Prostate gland (tissue), 2 donors: Measurements from ENCODE around the gene TLE1. TPM values are rescaled to one million over a fixed set of nuclear protein-coding genes. Genes with fewer than 3 reads are reported as not detected.

Experiments used
- DNase-seq: peaks from one replicate; pipeline ENCODE4 v3.0.0-alpha.2; 2019; ENCODE audit warnings: low spot score
- H3K27ac ChIP-seq, 2 donors: fragments of 200-600 bp; sonication (generic); 2 replicates each; pipeline ENCODE4 v1.5.1; 2017 to 2019
- H3K27me3 ChIP-seq: fragments of 200-600 bp; sonication (generic); replicated peaks from 2 replicates; pipeline ENCODE4 v1.5.1; 2019; ENCODE audit not compliant: insufficient read depth
- H3K36me3 ChIP-seq, 2 donors: fragments of 200-600 bp; sonication (generic); 1 replicate in 1 of 2; 2 replicates in 1 of 2; pipeline versions ENCODE4 v1.5.1 to v1.8.1; 2017 to 2019
- H3K4me1 ChIP-seq: fragments of 200-600 bp; sonication (generic); replicated peaks from 2 replicates; pipeline ENCODE4 v1.5.1; 2019
- H3K4me3 ChIP-seq, 2 donors: fragments of 200-600 bp; sonication (generic); 2 replicates each; pipeline ENCODE4 v1.5.1; 2017 to 2019
- H3K9me3 ChIP-seq: fragments of 200-600 bp; sonication (generic); 2 replicates; pipeline ENCODE4 v1.5.1; 2017
- CTCF ChIP-seq, 4 experiments: fragments of 200-600 bp in 2 of 4; fragments of 450-650 bp in 2 of 4; sonication (generic) in 2 of 4; IDR thresholded peaks; 1 replicate in 3 of 4; 2 replicates in 1 of 4; pipeline ENCODE4 v1.5.1; 2016 to 2019; ENCODE audit warnings: antibody characterized with exemption in 4 of 4, mild to moderate bottlenecking in 2 of 4, moderate library complexity in 2 of 4
- POLR2A ChIP-seq: fragments of 450-650 bp; IDR thresholded peaks from one replicate; pipeline ENCODE4 v1.6.1; 2016; ENCODE audit warnings: antibody characterized with exemption, mild to moderate bottlenecking
- POLR2AphosphoS5 ChIP-seq: sonication (generic); formaldehyde crosslinking; IDR thresholded peaks from one replicate; pipeline ENCODE4 v1.6.1; 2017; ENCODE audit warnings: antibody characterized with exemption
- WGBS: methylation state at CpG from one replicate; pipeline ENCODE4 v1.1.5; 2018; 5-methylcytosine and 5-hydroxymethylcytosine counted together
- intact Hi-C: fragments of 100-400 bp; cut with DNase I; formaldehyde crosslinking; loops from one replicate; pipeline ENCODE4 v1.14.2; 2022
- total RNA-seq, 2 donors: library from RNA; depleted of rRNA; stranded (reverse); fragments of >200 nt; gene quantifications; one replicate each; pipeline ENCODE4 v1.1.0, GENCODE V29; 2016

The TLE1 gene
- total RNA-seq, 2 donors from 2014 or later: 61.0 to 89.5 TPM

GRCh38 chr9:81676395-81676794 is 13.0 kb downstream of the TLE1 start:
- TF ChIP-seq POLR2AphosphoS5: no peak
- no peak for TF ChIP-seq CTCF (IDR thresholded peaks at IDR 0.05)
- no peak for TF ChIP-seq POLR2A
- no peaks in the 10 kb centered on the region for H3K9me3 ChIP-seq
- no peaks in the 10 kb centered on the region for H3K36me3 ChIP-seq
- H3K27ac ChIP-seq: no peak overlapping the region
- 90% methylated on average over 2 of the region's 2 CpGs for WGBS
- no peaks in the 10 kb centered on the region for H3K27me3 ChIP-seq
- intact Hi-C loops: no loop called here
- no peak overlapping the region for H3K4me3 ChIP-seq
- H3K4me1 ChIP-seq: peaks cover 4% of the 10 kb centered on the region
- DNase-seq: no peak

GRCh38 chr9:81673310-81673709 is 16.0 kb downstream of the TLE1 start:
- intact Hi-C loops: loop anchor here (5.0 kb wide), 2 partner anchors 86 to 876 kb away; no protein-coding TSS in a partner anchor
- H3K4me3 ChIP-seq: no peak overlapping the region
- WGBS: 75% methylated on average over 5 of the region's 5 CpGs
- no peak overlapping the region for H3K27ac ChIP-seq
- no peaks in the 10 kb centered on the region for H3K27me3 ChIP-seq
- H3K9me3 ChIP-seq: no peaks in the 10 kb centered on the region
- TF ChIP-seq POLR2A (no peak), POLR2AphosphoS5 (no peak)
- no peak for DNase-seq
- peaks cover 4% of the 10 kb centered on the region for H3K4me1 ChIP-seq
- no peaks in the 10 kb centered on the region for H3K36me3 ChIP-seq

GRCh38 chr9:81671880-81672280 is 17.5 kb downstream of the TLE1 start:
- no peak overlapping the region for H3K27ac ChIP-seq
- intact Hi-C loops: loop anchor here (5.0 kb wide), 2 partner anchors 85 to 875 kb away; no protein-coding TSS in a partner anchor
- DNase-seq: peak; percentile 58
- no peak overlapping the region for H3K4me3 ChIP-seq
- TF ChIP-seq CTCF (IDR thresholded peaks at IDR 0.05): no peak
- TF ChIP-seq POLR2A: no peak
- TF ChIP-seq POLR2AphosphoS5: no peak
- H3K9me3 ChIP-seq: no peaks in the 10 kb centered on the region
- H3K4me1 ChIP-seq: peaks cover 4% of the 10 kb centered on the region
- 28% methylated on average over 3 of the region's 3 CpGs for WGBS
- H3K36me3 ChIP-seq: no peaks in the 10 kb centered on the region
- H3K27me3 ChIP-seq: no peaks in the 10 kb centered on the region

- Histone ChIP-seq H3K27me3 (no peaks in the 10 kb centered on the region), H3K9me3 (no peaks in the 10 kb centered on the region), H3K27ac (no peak overlapping the region), H3K4me3 (no peak overlapping the region), H3K4me1 (peaks cover 4% of the 10 kb centered on the region), H3K36me3 (no peaks in the 10 kb centered on the region)
- TF ChIP-seq POLR2A (no peak), CTCF (IDR thresholded peaks at IDR 0.05) (no peak)
- 36% methylated on average over 6 of the region's 6 CpGs for WGBS
- no peak for DNase-seq
- intact Hi-C loops: loop anchor here (5.0 kb wide), 2 partner anchors 83 to 873 kb away; no protein-coding TSS in a partner anchor
Observed at GRCh38 chr9:81669866-81670265, 19.5 kb downstream of the TLE1 start.

GRCh38 chr9:81669041-81669651 is 20.2 kb downstream of the TLE1 start:
- H3K27me3 ChIP-seq: no peaks in the 10 kb centered on the region
- H3K4me1 ChIP-seq: peaks cover 4% of the 10 kb centered on the region
- TF ChIP-seq CTCF (IDR thresholded peaks at IDR 0.05) (no peak), POLR2A (no peak), POLR2AphosphoS5 (no peak)
- no peaks in the 10 kb centered on the region for H3K9me3 ChIP-seq
- intact Hi-C loops: no loop called here
- DNase-seq: no peak
- no peaks in the 10 kb centered on the region for H3K36me3 ChIP-seq
- 34% methylated on average over 5 of the region's 5 CpGs for WGBS
- no peak overlapping the region for H3K27ac ChIP-seq
- no peak overlapping the region for H3K4me3 ChIP-seq
